GM12872 (cell line): ENCODE results near the gene VPS51.

ENCODE experiments used
- TF ChIP-seq, protein P1 (sequence below): IDR thresholded peaks from 3 replicates; pipeline ENCODE4 v1.5.1; 2011; ENCODE audit warnings: low read depth, mild to moderate bottlenecking, low read length, moderate library complexity; ENCODE audit not compliant: insufficient read depth

Gene VPS51

GRCh38 chr11:65126624-65127274 is 30.7 kb downstream of the VPS51 start:
- TF ChIP-seq, protein P1, sequence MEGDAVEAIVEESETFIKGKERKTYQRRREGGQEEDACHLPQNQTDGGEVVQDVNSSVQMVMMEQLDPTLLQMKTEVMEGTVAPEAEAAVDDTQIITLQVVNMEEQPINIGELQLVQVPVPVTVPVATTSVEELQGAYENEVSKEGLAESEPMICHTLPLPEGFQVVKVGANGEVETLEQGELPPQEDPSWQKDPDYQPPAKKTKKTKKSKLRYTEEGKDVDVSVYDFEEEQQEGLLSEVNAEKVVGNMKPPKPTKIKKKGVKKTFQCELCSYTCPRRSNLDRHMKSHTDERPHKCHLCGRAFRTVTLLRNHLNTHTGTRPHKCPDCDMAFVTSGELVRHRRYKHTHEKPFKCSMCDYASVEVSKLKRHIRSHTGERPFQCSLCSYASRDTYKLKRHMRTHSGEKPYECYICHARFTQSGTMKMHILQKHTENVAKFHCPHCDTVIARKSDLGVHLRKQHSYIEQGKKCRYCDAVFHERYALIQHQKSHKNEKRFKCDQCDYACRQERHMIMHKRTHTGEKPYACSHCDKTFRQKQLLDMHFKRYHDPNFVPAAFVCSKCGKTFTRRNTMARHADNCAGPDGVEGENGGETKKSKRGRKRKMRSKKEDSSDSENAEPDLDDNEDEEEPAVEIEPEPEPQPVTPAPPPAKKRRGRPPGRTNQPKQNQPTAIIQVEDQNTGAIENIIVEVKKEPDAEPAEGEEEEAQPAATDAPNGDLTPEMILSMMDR: no peak

DNA sequence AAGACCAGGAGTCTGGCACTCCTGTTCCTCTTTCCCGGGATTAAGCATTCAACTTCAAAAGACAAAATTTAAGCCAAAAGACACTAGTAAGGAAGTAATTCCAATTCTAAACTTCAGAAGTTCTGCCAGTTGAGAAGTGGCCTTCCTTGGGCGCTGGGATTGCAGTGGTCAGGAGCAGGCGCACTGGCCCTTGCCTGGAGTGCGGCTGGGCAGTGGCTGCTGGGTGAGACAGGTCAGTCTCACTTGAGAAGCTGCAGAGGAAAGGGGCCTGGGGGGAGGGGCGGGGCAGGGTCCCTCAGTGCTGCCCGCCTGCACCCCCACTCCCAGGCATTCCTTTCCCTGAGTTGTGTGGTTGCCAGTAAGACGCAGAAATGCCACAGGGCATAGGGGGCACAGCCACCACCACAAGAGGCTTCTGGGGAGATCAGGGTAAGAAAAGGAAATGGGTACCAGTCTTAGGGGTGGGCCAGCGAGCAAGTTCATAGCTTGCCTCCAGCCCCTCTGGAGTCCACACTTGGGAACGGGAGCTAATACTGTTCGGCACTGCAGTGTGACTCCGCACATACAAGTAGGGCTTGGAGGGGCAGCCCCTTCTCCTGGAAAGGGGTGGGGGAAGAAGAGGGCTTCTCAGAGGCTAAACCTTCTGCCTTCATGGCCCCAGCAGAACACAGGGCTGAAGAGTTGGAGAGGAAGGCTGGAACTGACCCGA is 31.6 kb downstream of the VPS51 start:
- TF ChIP-seq, protein P1: no peak

DNA sequence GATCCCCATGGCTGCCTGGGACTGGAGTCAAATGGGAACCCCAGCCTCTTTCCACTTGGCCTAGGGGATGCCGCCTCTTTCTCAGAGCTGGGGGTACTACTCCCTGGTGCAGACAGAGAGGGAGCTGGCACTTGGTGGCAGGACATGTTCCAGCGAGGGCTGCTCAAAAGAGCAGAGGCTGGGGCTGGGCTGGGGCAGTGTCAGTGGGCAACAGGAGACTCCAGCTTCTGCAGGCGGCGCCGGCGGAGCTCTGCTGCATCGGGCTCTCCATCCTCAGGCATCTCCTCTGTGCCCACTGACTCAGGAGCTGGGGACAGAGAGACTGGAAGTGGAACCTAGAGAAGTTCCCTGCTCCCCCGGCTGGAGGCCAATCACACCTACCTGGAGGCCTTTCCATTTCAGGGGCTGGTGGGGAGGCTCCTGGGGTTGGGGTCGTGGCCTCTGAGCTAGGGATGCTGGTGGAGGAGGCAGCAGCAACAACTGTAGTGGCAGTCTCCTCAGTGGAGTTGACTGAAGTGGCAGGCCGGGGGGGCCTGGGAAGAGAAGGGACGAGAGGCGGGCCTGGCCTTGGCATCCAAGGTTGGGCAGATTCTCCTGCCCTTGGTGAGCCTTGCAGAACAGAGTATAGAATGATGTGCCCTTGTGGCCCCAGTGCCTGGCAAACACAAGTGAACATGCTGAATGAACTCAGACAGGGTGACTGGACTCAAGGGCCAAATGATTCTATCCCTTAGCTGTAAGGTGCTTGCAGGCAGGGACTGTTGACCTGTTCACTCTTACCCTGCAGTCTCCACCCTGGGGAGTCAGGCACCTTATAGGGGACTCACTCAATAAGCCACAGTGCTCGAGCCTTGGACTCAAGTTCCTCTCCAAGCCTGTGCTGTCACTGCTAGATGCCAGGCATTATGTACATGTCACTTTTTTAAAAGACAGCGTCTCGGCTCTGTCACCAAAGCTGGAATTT is 32.5 kb downstream of the VPS51 start:
- TF ChIP-seq, protein P1: no peak

- TF ChIP-seq, protein P1: 0 out of 3 replicates have a peak, but pooled peaks have one; percentile 13
Observed at GRCh38 chr11:65129649-65130441, 33.8 kb downstream of the VPS51 start.

DNA sequence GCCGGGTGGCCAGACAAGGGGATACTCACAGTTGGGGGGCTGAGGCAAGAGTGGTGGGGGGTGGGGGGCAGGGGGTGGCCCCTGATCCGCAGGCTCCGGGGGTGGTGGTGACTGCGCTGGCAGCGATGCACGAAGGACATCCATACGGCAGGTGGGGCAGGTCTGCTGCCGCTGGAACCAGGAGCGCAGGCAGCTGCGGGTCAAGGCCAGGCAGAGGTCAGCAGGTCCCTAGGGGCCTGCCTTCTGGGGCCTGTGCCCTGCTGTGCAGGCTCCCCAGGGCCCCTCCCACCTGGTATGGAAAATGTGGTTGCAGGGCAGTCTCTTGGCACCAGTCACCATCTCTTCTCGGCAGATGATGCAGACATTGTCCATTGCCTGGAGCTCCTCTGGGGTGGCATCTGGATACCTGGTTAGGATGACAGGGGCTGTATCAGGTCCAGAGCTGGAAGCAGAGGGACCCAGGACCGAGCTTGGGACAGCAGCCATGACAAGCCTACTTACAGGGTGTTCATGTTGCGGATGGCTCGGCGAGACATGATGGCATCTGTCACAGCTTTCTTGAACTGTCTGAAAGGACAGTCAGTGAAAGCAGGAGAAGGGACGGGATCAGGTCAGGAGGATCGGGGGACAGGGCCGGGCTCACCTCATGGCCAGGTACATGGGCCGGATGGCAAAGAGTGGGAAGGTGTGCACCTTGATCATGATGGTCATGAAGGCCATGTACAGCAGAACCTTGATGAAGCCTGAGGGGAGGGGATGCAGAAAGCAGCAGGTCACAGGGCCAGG is 34.8 kb downstream of the VPS51 start:
- TF ChIP-seq, protein P1: no peak

- TF ChIP-seq, protein P1: no peak
Observed at GRCh38 chr11:65131417-65131776, 35.4 kb downstream of the VPS51 start.
